ENCODE results near the gene TSSK3. TPM values are rescaled to one million over a fixed set of nuclear protein-coding genes. Genes with fewer than 3 reads are reported as not detected.

Gene TSSK3
- total and polyA plus RNA-seq, 9 of the 15 experiments (the other 6 are each of a cell fraction or from before 2014, with no cell fraction given): 0.27 to 2.8 (median 1.9) TPM

GRCh38 chr1:32334864-32335534 lies 27.3 kb upstream of the TSSK3 start (continued):
- TF ChIP-seq ZBTB9 (CRISPR knock-in tag; IDR thresholded peaks at IDR 0.05) (peak; percentile 71), BMI1 (IDR thresholded peaks at IDR 0.05; ENCODE audit: low read length) (no peak), MNT (conservative IDR thresholded peaks at IDR 0.05) (peak in 1 of 2 experiments; percentile 62; a peak in 2 of 4 replicates), NCOR1 (IDR thresholded peaks at IDR 0.05) (no peak), ZNF239 (CRISPR knock-in tag; IDR thresholded peaks at IDR 0.05) (no peak), ZNF76 (CRISPR knock-in tag; IDR thresholded peaks at IDR 0.05; ENCODE audit: borderline replicate concordance) (no peak), CREB3L1 (IDR thresholded peaks at IDR 0.05; ENCODE audit: borderline replicate concordance, low read depth) (no peak), GATA2 (CRISPR knock-in tag; IDR thresholded peaks at IDR 0.05) (no peak), STAT5B (CRISPR knock-in tag; IDR thresholded peaks at IDR 0.05) (no peak), LEF1 (IDR thresholded peaks at IDR 0.05) (no peak), ZNF561 (CRISPR knock-in tag; conservative IDR thresholded peaks at IDR 0.05) (no peak), ADNP (tag; IDR thresholded peaks at IDR 0.05) (no peak), BCLAF1 (IDR thresholded peaks at IDR 0.05; ENCODE audit: borderline replicate concordance in 1 of 2, control insufficient read depth in 1 of 2, low read depth in 2 of 2, low read length in 1 of 2) (0 out of 4 replicates have a peak, but pooled peaks of 1 of the 2 experiments have one; percentile 64), MITF (IDR thresholded peaks at IDR 0.05) (no peak), ZFX (CRISPR knock-in tag; IDR thresholded peaks at IDR 0.05) (peak; percentile 40; the same call in 1 of the 2 replicates), SP1 (CRISPR knock-in tag; IDR thresholded peaks at IDR 0.05) (peak; percentile 78)
